DLD1 (cell line): Measurements from ENCODE around the gene PCNA.

Experiments used
- in situ Hi-C: cut with HindIII; loops from 2 replicates; pipeline ENCODE4 v1.10.0; 2017; ENCODE audit warnings: low sequenced_read_pairs

Gene PCNA

DNA sequence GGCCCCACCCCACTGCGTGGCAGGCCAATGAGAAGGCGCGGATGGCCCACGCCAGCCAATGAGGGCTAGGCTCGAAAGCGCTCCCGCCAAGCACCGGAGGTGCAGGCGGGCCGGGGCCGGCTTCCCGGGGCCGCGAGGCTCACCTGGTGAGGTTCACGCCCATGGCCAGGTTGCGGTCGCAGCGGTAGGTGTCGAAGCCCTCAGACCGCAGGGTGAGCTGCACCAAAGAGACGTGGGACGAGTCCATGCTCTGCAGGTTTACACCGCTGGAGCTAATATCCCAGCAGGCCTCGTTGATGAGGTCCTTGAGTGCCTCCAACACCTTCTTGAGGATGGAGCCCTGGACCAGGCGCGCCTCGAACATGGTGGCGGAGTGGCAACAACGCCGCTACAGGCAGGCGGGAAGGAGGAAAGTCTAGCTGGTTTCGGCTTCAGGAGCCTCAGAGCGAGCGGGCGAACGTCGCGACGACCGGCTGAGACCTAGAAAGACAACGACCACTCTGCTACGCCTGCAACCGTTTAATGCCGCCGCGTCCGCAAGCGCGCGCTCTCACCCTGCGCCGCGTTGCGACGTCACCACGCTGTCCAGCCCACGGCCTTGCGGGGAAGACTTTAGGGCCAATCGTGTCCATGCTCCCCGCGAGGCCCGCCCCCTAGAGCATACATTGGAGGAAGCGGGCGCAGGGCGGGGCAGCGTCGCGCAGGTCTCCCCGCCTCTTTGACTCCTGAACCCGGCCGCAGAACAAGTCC is at the start of gene PCNA:
Gene PCNA, minus strand, starts transcription at position 524 of the 750 bp plus-strand sequence. Its CDS starts 160 bp downstream, at position 364.
- in situ Hi-C loops, result no loop called here

DNA sequence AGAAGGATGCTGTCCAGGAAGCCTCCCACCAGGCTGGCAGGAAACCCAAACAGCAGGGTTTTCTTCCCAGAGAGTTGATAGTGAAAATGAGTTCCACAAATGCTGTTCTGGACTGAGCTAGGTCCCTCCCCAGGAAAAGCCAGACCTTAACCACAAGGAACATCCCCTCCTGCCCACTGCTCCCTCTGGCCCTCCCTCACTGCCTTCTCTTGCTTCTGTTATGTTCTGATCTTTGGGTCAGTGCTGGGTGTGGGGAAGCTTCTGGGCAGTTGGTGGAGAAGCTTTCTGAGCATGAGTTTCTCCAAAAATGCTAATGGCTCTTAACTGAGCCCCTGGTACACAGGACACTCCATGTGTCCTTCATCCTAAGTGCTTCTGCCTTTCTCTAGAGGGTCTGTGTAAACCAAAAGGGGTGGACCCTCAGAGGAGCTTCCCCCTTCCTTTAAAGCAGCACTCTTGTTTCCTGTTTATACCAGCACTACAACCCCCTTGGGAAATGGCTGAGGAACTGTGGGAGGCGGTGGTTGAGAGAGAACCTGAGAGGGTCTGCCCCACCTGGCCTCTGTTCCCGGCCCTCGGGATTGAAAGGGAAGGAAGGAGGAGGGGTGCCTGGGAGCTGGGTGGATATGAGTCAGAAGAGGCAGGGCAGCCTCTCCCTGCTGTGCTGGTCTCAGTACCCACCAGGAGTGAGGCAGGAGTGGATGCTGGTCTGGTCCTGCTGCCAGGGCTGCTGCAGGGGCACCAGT is 49.1 kb upstream of the PCNA start:
- in situ Hi-C loops, result no loop called here

DNA sequence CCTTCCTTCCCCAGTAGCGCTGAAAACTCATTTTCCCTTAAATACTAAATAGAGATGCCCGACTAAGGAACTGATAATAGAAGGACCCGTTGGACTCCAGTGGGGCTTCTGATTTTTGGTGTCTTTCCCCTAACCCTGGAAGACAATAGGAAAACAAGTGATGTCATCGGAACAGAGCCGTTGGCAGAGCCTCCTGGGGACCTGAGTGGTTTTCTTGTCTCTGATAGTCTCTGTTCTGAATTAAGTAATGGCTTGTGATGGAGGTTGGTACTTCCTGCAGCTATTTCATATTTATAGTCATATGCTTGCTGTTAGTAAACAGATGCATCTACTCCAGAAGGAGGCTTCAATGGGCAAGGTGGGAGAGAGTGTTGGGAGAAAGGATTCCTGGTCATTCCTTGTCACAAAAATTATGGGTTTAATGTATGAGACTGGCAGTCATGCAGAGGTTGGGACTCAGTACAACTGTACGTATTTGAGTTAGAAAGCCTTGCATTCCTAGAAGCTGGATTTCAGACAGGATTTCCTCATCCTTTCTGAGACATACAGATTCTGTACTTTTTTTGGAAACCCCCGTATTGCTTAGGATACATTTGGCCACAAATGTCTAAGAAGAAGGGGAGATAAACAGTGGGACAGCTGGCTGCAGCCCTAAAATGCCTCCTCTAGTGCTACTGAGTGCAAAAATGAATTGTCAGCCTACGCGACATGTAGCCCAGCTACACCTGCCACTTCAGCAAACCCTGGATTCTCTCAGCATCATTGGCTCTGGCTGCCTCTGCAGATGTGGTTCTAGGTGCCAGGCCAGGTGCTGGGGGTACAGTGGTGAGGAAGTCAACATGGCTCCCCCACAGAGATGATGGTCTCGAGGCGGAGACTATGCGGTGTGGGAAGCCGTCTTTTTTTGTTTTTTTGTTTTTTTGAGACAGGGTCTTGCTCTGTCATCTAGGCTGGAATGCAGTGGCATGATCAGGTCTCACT is 45.2 kb upstream of the PCNA start:
- in situ Hi-C loops, result no loop called here

DNA sequence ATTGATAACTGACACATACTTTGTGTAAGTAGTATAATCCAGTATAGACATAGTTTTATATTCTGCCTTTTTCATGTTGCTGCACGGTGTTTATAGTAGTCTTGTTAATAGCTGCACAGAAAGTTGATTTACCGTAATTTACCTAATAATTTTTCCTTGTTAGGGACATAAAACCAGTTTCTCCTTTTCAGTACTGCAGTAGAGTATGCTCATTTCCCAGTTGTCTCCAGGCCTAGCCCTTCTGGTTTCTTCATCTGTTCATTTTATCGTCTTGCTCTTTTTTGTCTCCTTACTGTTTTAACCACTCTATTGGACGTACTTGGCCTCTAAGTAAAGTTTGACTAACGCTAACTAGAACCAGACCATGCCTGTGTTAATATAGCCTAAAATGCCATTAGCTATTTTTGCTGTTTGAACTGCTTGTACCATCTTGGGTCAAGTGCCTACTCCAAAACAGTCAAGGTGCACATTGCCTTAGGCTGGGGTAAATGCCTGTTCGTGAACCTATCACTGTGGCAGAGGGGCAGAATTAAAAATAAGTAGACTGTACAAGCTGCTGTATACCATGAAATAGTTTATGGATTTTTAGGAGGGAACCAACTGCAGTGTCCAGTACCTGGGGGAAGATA is 41.9 kb upstream of the PCNA start:
- in situ Hi-C loops, result no loop called here

DNA sequence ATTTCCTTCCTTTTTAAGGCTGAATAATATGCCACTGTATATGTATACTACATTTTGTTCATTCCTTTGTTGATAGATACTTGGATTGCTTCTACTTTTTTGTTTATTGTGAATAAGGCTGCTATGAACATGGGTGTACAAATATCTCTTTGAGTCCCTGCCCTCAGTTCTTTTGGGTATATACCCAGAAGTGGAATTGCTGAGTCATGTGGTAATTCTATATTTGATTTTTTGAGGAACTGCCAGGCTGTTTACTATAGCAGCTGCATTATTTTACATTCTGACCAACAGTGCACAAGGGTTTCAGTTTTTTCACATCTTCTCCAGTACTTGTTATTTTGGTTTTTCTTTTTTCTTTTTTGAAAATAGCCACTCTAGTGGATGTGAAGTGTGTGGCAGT is 41.1 kb upstream of the PCNA start:
- in situ Hi-C loops, result no loop called here

DNA sequence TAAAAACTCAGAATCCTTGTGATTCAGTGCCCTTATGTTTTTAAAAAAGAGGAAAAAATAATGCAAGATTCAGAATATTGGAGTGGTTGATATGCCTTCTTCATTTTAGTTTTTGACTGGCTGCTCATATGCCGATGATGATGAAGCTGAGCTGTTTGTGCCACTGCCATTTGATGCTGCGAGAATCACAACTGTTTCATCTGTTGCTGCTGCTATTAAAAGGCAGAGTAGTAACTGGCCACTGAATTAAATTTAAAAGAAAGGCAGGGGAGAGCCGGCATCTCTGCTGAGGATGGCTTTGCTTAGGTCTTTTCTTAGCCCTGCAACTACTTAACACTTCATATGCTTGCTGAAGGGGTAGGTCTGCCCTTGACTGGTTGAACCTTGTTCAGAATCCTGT is 40.2 kb upstream of the PCNA start:
- in situ Hi-C loops, result no loop called here

DNA sequence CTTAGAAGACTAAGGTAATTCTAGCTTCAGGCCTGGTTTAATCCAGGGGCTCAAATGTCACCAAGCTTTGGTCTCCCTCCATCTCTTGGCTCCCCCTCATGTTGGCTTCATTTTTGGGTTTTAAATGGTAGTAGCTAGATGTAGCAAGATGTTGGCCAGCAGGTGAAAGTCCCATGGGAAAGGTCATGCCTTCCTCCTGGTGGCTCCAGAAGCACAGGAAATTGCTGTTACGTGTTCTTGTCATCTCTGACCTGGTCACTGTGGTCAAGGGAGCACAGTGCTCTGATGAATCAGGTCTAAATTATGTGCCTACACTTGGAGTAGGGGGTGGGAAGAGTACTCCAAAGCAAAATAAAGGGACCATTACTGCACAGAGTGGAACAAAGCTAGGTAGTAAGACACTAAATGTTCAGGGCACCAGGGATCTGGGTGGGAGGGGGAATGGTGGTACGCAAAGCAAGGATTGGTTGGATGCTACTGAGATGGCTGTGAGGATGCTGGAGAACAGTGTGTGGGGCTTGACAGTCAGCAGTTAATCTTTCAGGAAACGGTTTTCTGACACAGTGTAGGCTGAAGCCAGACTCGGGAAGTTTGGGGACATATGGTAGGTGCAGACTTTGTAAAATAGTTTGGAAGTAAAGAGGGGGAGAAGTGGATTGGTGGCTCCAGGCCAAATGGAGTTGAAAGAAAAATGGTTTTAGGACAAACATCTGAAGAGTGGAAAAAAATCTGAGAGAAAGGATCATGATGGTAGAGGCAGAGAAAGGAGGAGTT is 37.1 kb upstream of the PCNA start:
- in situ Hi-C loops, result no loop called here

DNA sequence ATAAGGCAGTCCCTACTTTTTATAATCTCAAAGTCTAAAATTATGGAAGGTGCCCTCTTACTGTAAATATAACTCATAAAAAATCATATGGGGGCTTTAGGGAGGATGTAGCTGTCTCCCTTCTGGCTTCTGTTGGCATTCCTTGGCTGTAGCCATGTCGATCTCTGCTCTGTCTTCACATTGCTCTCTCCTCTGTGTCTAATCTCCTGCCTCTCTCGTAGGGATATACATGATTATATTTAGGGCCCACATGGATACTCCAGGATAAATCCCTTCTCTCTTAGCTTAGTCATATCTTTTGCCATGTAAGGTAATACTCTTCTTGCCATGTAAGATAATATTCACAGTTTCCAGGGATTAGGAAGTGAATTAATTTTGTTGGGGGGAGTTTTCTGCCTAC is 35.6 kb upstream of the PCNA start:
- in situ Hi-C loops, result no loop called here

DNA sequence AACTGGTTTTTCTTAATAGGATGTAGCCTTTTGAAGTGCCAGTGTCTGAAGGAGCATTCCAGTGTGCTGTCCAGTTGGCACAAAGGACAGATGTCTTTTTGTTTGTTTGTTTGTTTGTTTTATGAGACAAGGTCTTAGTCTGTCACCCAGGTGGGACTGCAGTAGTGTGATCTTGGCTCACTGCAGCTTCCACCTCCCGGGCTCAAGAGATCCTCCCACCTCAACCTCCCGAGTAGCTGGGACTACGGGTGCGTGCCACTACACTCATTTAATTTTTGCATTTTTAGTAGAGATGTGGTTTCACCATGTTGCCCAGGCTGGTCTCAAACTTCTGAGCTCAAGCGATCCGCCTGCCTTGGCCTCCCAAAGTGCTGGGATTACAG is 34.8 kb upstream of the PCNA start:
- in situ Hi-C loops, result no loop called here

DNA sequence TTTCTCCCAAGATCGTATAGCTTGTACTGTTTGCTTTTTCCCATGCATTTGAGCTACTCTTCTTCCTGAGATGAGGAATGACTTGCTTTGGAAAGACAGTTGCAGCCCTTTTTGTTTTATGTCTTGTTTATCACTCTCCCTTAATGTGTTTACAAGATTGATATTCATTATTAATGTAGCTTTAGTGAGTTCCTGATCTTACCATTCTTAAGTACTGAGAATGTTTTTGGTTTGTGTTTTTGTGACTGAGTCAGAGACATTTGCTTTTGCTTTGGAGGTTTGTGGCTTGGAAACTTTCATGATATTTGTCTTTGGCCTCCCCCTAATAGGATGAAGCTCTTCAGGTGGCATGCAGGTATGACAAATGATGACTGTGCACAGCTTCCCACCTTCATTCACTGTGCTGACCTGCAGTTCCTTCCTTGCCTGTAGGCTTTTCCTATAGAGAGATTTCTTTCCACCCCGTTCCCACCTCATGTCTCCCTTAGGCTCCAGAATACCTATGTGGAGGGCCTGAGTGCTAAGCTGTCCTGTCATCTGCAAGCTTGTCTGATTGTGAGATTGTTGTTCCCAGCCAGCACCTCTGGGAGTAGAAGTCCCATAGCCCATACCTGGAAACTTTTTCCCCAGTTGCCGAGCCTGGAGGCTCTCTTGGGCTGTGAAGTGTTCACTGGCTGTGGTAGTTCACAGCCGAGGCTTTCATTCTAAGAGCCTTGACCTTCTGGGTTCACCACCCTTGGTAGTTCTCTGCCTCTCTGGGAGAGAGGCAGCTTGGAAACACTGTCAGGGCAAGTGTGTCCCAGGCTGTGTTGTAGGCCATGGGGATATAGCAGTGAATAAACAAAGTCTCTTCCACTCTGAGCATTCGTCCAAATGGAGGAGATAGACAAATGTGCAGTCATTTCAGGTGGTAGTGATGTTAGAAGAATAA is 34.1 kb upstream of the PCNA start:
- in situ Hi-C loops, result no loop called here

DNA sequence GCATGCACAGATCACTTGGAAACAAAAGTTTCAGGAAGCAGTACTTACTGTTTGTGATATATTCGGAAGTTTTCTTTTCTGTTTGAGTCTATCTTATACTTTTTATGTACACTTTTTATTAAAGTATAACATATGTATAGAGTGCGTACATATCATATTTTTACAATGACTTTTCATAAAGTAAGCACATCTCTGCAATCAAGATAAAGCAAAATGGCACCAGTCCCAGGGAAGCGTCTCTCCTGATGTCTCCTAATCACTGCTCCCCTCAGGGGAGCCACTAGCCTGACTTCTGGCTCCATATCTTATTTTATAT is 33.4 kb upstream of the PCNA start:
- in situ Hi-C loops, result no loop called here

DNA sequence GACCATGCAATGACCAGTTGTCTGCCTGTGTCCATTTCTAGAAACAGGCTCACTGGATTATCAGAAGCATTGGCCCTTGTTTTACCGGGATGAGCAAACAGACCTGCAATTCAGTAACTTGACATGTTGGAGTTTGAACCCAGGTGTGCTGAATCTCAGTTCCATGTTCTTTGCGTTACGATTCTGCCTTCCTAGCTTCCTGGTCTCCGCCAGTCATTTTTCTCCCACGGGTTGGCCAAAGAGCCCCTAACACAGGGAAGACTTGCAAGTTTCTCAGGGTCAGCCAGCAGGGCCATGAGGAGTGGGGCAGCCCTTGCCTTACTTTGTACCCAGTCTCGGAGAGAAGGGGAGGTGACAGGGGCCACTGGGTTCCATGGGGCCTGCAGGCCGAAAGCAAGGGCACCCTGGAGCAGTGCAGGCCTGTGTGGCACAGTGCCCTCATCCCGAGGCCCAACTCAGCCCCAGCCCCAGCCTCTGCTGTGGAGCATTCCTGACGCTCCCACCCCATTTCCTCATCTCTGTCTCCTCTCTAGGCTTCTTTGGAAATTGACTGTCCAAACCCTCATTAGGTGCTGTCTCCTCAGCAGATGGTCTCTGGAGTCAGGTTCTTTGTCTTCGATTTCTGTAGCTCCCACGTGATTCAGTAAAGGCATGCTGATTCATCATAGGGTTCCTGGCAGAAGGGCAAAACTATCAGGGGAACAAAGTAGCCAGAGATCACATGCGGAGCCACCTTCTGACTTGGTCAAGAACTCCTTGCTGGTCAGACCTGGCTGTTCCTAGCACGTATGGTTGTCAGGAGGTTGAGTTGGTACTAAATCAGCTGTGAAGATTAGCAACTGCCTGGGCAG is 30.7 kb upstream of the PCNA start:
- in situ Hi-C loops, result no loop called here

DNA sequence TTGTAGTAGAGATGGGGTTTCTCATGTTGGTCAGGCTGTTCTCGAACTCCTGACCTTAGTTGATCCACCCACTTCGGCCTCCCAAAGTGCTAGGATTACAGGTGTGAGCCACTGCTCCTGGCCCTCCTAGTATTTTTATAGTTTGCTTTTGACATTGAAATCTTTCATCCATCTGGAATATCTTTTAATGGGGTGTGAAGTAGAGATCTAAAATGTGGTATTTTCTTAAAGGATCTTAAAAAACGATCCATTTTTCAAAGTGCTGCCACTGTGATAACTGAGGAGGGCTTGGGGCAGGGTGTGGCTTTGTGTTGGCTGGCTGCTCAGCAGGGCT is 30.1 kb upstream of the PCNA start:
- in situ Hi-C loops, result no loop called here

DNA sequence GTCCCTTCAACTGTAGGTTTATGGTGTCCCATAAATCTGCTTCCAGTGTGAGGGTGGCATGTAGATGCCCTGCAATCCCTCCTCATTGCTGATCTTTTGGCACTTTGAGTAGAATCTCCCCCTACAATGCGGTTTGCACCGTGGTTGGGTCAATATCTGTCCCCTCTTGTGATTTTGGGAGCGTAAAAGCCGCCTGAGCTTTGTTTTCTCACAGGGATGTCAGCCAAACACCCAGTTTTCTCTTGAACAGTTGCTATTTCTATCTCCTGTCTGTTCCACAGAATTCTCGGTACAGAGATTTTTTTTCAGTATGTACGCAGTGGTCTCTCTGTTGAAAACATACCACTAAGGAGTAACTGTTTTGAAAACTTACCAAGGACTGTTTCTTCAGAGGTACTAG is 28.8 kb upstream of the PCNA start:
- in situ Hi-C loops, result no loop called here

DNA sequence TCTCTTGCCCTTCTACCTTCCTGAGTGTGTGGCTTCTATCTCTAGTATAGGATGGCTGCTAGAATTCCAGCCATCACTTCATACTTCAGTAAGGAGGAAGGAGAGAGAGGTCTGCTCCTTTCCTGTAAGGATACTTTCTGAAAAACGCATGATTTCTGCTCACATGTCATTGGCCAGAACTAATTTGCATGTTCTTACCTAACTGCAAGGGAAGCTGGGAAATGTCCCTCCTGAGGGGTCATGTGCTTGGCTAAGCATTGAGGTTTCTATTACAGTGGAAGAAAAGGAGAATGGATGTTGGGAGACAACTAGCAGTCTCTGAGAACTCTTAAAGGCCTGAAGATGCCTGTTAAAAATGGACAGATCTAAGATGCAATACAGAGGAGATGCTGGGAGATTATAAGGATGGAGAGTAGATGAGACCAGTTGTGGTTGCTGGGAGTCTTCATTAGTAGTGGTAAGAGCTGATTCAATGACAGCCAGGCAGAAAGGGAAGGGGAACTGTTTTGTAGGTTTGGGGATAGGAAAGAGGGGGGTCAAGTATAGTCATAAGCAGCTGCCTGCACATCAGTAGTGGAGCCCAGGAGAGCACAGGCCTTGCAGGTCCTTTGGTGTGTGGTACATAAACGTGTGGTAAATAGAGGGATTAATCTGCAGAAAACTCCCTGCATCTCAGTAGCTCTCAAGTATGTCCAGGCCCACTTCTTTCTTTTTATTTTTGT is 27.3 kb upstream of the PCNA start:
- in situ Hi-C loops, result no loop called here

DNA sequence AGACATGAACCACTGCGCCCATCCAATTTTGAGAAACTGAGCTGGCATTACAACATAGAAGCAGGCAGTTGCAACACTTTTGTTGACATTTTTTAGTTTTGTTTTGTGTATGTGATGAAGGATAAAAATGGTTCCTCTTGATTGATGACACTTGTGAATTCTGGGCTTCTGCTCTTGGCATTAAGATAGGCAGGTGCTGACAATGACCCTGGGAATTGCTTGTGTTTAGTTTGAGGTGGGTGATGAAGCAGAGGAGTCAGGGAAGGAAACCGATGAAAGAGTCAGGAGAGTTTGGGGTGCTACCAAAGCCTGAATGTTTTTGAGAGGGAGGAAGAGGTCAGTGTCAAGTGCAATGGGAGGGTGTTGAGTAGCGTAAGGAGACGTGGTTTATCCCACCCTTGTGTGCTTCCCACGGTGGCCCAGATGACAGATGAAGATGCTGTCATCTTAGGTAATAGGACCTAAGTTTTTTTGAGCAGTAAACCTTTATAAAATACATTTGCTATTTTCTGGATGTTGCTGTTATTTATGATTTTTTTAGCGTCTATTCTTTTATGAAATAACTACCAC is 26.4 kb upstream of the PCNA start:
- in situ Hi-C loops, result no loop called here

DNA sequence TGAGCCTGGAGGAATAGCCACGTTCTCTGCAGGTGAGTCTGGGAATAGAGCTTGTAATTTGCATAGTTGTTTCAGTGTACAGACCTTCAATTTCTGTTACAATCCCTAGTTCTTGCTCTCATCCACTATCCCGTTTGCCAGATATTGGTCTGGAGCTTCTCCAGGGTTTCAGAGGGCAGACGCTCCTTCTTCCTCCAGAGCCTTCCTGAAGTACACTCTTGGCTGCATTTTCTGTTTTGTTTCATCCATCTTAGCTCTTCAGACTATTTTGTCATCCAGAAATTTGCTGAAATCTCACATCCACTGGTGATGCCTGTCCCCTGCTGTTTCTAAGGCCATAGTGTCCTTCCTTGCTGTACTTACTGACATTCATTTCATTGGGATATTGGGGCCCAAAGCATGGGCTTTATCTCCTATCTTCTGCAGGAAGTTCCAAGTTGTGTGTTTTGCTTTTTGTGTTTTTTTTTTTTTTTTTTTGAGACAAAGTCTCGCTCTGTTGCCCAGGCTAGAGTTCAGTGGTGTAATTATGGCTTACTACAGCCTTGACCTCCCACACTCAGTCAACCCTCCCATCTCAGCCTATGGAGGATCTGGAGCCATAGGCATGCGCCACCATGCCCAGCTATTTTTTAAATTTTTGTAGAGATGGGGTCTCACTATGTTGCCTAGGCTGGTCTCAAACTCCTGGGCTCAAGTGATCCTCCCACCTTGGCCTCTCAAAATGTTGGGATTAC is 25.8 kb upstream of the PCNA start:
- in situ Hi-C loops, result no loop called here
